ENCODE results near the gene CDNF.

GRCh38 chr10:14773551-14774213 lies 64.2 kb downstream of the CDNF start:
- TF ChIP-seq FOXM1 (IDR thresholded peaks at IDR 0.05; ENCODE audit: borderline replicate concordance), result no peak
- TF ChIP-seq ZNF384 (IDR thresholded peaks at IDR 0.05), result no peak
- no peak for TF ChIP-seq BHLHE40 (IDR thresholded peaks at IDR 0.05; ENCODE audit: borderline replicate concordance)
- TF ChIP-seq ARNT (IDR thresholded peaks at IDR 0.05), result no peak
- TF ChIP-seq SP1 (IDR thresholded peaks at IDR 0.05), result no peak
